ENCODE results near the gene PHF21B.
"Not testable (repeated sequence)": the region's sequence is repeated elsewhere in the genome, so short reads cannot be mapped to it uniquely, and the experiment has no call there.

The PHF21B gene

GRCh38 chr22:45009606-45010531 is at the start of gene PHF21B:
Gene PHF21B, minus strand, starts transcription at chr22:45010005. Its CDS starts 456 bp downstream, at chr22:45009549.
- peak; percentile 95 for DNase-seq

DNA sequence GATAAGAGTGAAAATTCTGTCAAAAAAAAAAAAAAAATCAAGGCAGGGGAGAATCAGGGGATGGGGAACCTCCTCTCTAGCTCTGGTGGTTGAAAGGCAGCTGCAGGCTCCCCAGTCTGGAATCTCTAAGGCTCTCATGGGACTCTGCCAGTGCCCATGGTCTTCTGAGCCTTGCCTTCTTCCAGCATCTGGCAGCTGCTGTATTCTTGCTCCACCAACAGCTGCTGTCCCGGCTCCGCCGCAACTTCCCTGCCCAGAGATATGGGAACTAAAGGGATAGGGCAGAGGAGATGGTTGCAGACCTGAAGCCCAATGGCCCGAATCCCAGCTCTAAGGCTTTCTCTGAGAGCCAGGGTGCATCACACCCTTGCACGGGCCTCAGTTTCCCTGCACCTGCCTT is 49.5 kb upstream of the PHF21B start:
- DNase-seq = no peak

- no peak for DNase-seq
Measured at GRCh38 chr22:45058622-45058912, 48.8 kb upstream of the PHF21B start.

GRCh38 chr22:45055936-45056335 is 46.1 kb upstream of the PHF21B start:
- no peak for DNase-seq

- DNase-seq = no peak
Measured at GRCh38 chr22:45053571-45053970, 43.8 kb upstream of the PHF21B start.

GRCh38 chr22:45053094-45053493 is 43.3 kb upstream of the PHF21B start:
- no peak for DNase-seq

DNA sequence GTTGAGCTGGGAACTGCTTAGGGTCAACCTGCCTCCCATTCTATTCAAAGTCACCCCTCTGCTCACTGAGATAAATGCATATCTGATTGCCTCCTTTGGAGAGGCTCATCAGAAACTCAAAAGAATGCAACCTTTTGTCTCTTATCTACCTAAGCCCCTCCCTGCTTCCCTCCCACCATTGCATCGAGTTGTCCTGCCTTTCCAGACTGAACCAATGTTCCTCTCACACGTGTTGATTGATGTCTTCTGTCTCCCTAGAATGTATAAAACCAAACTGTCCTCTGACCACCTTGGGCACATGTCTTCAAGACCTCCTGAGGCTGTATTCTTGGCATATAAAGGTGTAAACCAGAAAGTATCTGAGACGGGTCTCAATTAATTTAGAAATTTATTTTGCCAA is 42.9 kb upstream of the PHF21B start:
- not testable (repeated sequence) for DNase-seq

GRCh38 chr22:45051946-45052345 is 42.1 kb upstream of the PHF21B start:
- DNase-seq = no peak

GRCh38 chr22:45051419-45051818 is 41.6 kb upstream of the PHF21B start:
- DNase-seq = no peak

GRCh38 chr22:45047260-45047659 is 37.5 kb upstream of the PHF21B start:
- DNase-seq = no peak

DNA sequence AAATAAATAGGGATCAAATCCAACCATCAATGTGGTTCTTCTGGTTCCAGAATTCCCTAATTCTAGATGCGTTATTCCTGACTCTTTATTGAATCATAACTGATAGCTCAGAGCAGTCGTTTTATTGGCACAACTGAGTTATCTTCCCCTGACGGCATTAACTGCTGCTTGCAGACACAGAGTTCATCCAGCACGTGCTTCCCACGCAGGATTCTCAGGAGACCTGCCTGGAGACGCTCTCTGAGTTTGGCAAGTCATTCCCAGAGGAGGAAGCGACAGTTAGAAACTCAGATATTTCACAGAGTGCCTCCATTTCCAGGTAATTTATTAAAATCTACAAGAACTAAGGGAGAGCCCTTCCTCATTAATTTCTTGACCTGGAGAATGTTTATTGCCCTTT is 35.4 kb upstream of the PHF21B start:
- DNase-seq = no peak

- DNase-seq = no peak
Measured at GRCh38 chr22:45042263-45042662, 32.5 kb upstream of the PHF21B start.

DNA sequence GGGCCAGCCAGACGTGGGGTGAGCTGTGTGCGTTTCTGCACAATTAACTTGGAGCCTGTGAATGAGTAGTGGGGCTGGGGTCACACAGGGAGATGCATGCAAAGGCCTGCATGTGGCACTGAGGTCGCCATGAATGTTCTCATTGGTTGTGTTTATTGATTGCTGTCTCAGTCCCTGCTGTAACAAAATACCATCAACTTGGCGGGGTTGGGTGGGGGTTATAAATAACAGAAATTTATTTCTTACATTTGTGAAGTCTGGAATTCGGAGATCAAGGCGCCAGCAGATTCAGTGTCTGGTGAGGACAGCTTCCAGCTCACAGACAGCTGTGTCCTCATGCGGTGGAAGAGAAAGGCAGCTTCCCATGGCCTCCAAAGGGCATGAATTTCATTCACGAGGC is 29.3 kb upstream of the PHF21B start:
- no peak for DNase-seq

- DNase-seq = no peak
Measured at GRCh38 chr22:45036154-45036553, 26.3 kb upstream of the PHF21B start.

DNA sequence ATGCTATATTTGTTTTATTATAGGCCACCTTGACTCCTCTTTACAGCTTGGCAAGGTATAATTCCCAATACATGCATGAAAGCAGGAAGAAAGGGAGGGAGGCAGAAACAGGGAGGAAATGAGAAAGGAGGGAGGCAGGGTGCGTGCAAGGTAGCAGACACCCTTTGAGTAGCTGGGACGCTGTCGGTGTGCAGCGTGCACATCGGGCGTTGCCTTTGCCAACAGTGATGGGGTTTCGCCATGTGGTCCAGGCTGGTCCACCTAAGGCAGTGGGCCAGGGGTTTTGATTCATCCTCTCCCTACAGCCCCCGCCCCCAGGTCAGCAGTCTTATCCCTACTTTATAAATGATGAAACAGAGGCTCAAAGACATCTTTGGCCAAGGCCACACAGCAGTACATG is 25.0 kb upstream of the PHF21B start:
- no peak for DNase-seq

DNA sequence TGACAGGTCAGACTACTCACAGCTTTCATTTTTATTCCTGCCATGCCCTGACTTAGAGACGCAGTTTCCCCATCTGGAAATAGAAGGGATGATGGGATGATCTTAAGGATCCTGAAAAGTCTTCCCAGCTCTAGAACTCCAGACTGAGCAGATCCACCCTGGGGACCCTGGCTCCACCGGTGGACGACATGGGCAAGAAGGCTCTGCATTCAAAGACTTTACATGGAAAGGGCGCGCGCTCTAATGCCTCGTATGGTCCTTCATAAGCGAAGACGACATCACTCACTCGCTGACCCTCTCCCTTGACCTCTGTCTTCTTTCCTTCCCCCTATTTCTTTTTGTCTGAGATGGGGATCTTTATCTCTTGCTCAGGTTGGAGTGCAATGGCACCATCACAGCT is 24.4 kb upstream of the PHF21B start:
- DNase-seq = no peak

GRCh38 chr22:45033136-45033535 is 23.3 kb upstream of the PHF21B start:
- no peak for DNase-seq

- no peak for DNase-seq
Measured at GRCh38 chr22:45031629-45032403, 22.0 kb upstream of the PHF21B start.

DNA sequence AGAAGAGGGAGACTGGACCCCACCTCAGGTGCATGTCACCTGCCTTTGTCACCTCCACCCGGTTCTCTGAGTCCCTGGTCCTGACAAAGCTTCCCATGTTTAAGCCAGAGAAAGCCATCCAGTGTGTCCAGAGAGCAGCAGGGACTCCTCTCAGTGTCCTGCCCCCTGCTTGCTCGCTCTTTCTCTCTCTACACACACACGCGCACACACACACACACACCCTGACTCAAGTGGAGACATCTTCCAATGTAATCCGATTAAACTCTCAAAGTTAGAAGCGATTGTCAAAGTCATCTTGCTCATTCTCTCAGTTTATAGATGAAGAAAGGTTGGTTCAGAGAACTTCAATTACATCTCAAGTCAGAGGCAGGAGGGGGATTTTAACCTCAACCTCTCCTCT is 19.7 kb upstream of the PHF21B start:
- no peak for DNase-seq

- no peak for DNase-seq
Measured at GRCh38 chr22:45026511-45026910, 16.7 kb upstream of the PHF21B start.

DNA sequence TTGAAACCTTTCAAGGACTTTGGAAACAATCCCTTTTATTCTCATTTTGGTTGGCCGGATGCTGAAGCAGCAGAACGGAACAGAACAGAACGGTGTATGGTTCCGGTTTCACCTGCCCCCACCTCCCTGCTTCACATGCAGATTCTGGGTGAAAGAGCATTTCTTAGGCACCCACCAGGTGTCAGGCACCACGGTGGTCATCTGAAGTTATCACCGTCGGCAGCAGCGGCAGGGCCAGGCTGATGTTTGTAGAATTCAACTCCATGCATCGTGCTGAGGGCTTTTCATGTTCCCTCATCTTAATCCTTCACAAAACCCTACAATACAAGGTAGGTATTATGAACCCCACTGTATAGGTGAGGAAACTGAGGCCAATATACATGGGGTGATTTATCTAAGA is 13.6 kb upstream of the PHF21B start:
- DNase-seq = no peak

GRCh38 chr22:45019861-45020655 is 10.3 kb upstream of the PHF21B start:
- DNase-seq = no peak

DNA sequence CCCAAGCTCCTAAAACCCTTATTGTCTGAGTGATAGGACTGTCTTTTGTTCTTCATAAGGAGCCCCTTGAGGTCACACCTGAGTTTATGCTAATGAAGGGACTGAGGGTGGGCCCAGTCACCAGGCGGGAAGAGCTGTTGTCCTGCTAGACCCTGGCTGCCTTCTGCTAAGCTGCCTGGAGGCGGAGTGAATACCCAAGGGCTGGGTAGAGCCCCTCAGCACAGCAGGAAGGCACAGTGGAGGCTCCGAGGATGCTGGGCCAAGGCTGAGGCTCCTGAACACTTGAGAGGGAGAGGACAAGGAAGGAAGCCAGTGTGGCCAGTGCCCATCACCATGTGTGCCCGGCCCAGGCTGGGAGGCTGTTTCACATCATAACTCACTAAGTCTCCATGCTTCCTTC is 4.8 kb upstream of the PHF21B start:
- no peak for DNase-seq

GRCh38 chr22:45013138-45013537 is 3.3 kb upstream of the PHF21B start:
- DNase-seq = no peak

All from 8988T (cell line).